HepG2 (cell line): ENCODE results near the gene MTHFS.

Experiments
- ARNTL ChIP-seq: sonication (generic); formaldehyde crosslinking; IDR thresholded peaks from 2 replicates; pipeline ENCODE4 v1.4.0; 2020; ENCODE audit warnings: mild to moderate bottlenecking, missing genetic modification reagents
- CHCHD3 ChIP-seq: sonication (generic); formaldehyde crosslinking; IDR thresholded peaks from 2 replicates; pipeline ENCODE4 v1.8.0; 2022; ENCODE audit warnings: mild to moderate bottlenecking, missing genetic modification reagents, moderate library complexity
- EZH2 ChIP-seq: conservative IDR thresholded peaks from 2 replicates; pipeline ENCODE4 v1.6.1; 2012; ENCODE audit warnings: mild to moderate bottlenecking, low read depth, low read length, moderate library complexity
- MAX ChIP-seq: IDR thresholded peaks from 2 replicates; pipeline ENCODE4 v1.6.1; 2012; ENCODE audit warnings: inconsistent platforms
- USF2 ChIP-seq, 2 experiments: sonication (generic) in 1 of 2; formaldehyde crosslinking in 1 of 2; IDR thresholded peaks; 2 replicates each; pipeline versions ENCODE4 v1.5.1 to v1.6.1; 2011 to 2020; ENCODE audit warnings: borderline replicate concordance in 1 of 2, low read depth in 1 of 2, low read length in 1 of 2, mild to moderate bottlenecking in 1 of 2, missing genetic modification reagents in 1 of 2, moderate library complexity in 1 of 2

GRCh38 chr15:79826800-79827199 is 70.0 kb downstream of the MTHFS start:
- TF ChIP-seq MAX (no peak), ARNTL (CRISPR knock-in tag) (no peak), EZH2 (no peak), CHCHD3 (CRISPR knock-in tag) (no peak), USF2 (IDR thresholded peaks at IDR 0.05; ENCODE audit: low read depth, low read length) (no peak), USF2 (CRISPR knock-in tag; IDR thresholded peaks at IDR 0.05; ENCODE audit: borderline replicate concordance) (no peak)
